ENCODE measurements around the gene HNF1A.

The HNF1A gene

DNA sequence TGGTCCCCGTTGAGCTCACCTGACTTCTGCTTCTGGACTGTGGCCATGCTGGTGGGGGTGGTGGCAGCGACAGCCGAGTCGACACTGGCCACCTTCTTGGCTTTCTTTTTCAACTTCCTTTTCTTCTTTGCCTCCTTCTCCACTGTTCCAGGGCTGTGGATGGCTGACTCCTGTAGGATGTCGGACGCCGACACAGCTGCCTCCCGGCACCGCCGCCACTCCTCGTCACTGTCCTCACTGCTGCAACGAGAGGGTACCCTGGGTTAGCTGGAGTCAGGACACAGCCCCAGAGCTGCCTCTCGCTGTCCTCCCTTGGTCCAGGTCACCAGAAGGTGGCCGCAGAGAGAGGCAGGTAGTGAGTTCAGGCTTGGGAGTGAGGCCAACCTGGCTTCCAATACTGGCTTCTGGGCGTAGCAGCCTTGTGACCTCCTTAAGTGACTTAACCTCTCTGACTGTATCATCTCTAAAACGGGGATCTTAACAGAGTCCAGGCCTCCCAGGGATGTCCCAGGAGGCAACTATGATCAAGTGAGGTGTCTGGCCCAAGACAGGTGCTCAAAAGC, 26.0 kb downstream of the HNF1A start:
- FAIRE-seq: no peak
- TF ChIP-seq POLR2A (IDR thresholded peaks at IDR 0.05; ENCODE audit: low read depth, low read length): no peak
- no peak for TF ChIP-seq TAF1 (IDR thresholded peaks at IDR 0.05; ENCODE audit: borderline replicate concordance, low read depth, low read length)
- DNase-seq (ENCODE audit: insufficient read length): no peak

DNA sequence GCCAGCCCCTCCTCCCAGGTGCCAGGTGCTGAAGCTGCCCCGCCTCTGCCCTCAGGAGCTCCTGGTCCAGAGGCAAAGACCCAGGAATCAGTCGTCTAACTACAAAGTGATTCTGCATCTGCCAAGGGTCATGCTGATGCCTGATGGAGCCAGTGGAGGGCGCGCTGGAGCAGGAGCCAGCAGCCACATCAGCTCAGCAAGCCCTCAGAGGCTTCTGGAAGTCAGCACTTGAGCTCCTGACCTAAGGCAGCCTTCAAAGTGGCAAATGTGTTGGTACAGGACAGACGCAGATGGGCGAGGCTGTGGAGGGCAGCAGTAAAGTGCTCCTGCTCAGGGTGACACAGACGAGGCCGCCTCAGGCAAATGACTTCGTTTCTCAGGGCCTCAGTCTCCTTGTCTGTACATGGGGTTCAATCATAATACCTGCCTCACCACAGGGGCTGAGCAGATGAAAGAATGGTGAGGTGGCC, 27.0 kb downstream of the HNF1A start:
- FAIRE-seq (peak; percentile 61), DNase-seq (ENCODE audit: insufficient read length) (no peak)
- no peak for TF ChIP-seq POLR2A (IDR thresholded peaks at IDR 0.05; ENCODE audit: low read depth, low read length)
- TF ChIP-seq TAF1 (IDR thresholded peaks at IDR 0.05; ENCODE audit: borderline replicate concordance, low read depth, low read length): no peak
- TF ChIP-seq POLR2AphosphoS5 (IDR thresholded peaks at IDR 0.05; ENCODE audit: low read depth, low read length): no peak

DNA sequence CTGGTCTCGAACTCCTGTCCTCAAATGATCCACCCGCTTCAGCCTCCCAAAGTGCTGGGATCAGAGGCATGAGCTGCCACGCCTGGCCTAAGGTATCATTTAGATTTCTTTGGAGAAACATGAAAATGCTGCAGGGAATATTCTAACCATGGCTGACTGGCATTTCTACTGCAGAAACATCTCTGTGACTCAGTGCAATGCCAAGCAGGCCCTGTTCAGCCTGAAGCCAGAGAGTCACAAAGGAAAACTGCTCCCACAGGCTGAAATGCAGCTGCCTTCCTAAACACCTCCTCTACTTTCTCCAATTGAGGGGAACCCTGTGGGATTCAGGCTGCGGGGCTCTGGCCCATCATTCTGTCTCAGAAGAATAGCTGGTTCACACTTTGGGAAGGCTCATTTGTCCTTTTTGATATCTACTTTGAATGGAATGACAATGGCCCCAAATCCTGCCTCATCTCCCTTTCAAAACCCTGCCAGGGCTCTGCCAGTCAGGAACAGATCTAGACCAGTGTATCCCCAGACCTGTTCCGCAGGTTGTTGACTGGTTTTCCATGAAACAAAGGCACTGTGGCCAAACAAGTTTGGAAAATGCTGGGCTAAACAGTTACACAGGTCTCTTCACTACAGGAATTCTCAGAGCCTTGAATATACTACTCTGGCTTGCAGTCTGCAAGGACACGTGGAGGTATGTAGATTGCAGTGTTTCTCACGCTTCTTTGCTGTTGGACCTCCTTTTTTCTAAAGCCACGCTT, 30.2 kb downstream of the HNF1A start:
- no peak for FAIRE-seq
- no peak for TF ChIP-seq POLR2A (IDR thresholded peaks at IDR 0.05; ENCODE audit: low read depth, low read length)
- no peak for TF ChIP-seq POLR2AphosphoS5 (IDR thresholded peaks at IDR 0.05; ENCODE audit: low read depth, low read length)
- no peak for TF ChIP-seq TAF1 (IDR thresholded peaks at IDR 0.05; ENCODE audit: borderline replicate concordance, low read depth, low read length)
- DNase-seq (ENCODE audit: insufficient read length): no peak

DNA sequence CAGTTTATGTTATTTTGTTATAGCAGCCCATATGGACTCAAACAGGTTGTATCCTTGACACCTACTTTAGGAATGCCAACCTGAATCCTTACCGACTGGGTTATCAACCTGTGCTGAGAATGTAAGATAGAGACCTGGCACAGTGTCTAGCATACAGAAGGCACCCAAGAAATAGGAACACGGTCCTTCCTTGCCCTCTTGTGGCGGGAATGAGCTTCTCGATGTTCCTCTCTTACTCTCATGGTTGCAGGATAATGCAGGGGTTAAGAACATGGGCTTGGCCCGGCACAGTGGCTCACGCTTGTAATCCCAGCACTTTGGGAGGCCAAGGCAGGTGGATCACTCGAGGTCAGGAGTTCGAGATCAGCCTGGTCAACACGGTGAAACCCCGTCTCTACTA, 31.4 kb downstream of the HNF1A start:
- no peak for FAIRE-seq
- TF ChIP-seq POLR2A (IDR thresholded peaks at IDR 0.05; ENCODE audit: low read depth, low read length) (no peak), POLR2AphosphoS5 (IDR thresholded peaks at IDR 0.05; ENCODE audit: low read depth, low read length) (no peak), TAF1 (IDR thresholded peaks at IDR 0.05; ENCODE audit: borderline replicate concordance, low read depth, low read length) (no peak)
- DNase-seq (ENCODE audit: insufficient read length): no peak

DNA sequence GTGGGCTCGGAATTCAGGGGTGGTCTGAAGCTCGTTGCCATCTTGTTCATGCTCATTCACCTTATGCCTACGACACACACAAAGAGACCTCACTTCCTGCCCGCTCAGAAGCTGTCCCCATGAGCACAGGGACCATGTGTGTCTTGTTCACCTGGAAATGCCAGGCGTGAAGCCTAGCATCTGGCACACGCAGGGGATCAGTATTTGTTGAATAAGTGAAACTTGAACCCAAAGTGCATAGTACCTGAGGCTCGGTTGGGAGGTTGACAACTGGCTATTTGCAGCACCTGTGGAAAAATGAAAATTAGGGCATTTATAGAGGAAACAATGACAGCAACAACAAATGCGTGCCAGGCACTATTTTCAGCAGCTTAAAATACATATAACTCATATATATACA, 32.5 kb downstream of the HNF1A start:
- TF ChIP-seq POLR2A (IDR thresholded peaks at IDR 0.05; ENCODE audit: low read depth, low read length) (no peak), TAF1 (IDR thresholded peaks at IDR 0.05; ENCODE audit: borderline replicate concordance, low read depth, low read length) (no peak), POLR2AphosphoS5 (IDR thresholded peaks at IDR 0.05; ENCODE audit: low read depth, low read length) (no peak)
- no peak for FAIRE-seq

DNA sequence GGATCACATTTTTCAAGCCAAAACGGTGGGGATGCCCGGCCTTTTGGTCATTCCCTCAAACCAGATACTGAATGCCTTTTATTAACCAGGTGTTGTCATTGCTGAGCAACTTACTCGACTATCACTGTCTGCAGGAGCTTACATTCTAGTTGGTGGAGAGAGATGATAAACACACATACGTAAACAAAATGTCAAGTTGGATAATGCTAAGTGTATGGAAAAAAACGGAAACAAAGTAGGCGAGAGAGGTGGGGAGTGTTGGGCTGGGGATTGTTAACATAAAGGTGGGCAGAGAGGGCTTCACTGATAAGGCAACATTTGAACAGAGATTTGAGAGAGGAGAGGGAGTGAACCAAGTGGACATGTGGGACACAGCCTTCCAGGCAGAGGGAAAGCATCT, 33.5 kb downstream of the HNF1A start:
- no peak for DNase-seq (ENCODE audit: insufficient read length)
- TF ChIP-seq POLR2AphosphoS5 (IDR thresholded peaks at IDR 0.05; ENCODE audit: low read depth, low read length): no peak
- TF ChIP-seq TAF1 (IDR thresholded peaks at IDR 0.05; ENCODE audit: borderline replicate concordance, low read depth, low read length): no peak
- TF ChIP-seq POLR2A (IDR thresholded peaks at IDR 0.05; ENCODE audit: low read depth, low read length): no peak
- FAIRE-seq: no peak

More for the DNA sequence above, 32.5 kb downstream of the HNF1A start:
- DNase-seq (ENCODE audit: insufficient read length): no peak

DNA sequence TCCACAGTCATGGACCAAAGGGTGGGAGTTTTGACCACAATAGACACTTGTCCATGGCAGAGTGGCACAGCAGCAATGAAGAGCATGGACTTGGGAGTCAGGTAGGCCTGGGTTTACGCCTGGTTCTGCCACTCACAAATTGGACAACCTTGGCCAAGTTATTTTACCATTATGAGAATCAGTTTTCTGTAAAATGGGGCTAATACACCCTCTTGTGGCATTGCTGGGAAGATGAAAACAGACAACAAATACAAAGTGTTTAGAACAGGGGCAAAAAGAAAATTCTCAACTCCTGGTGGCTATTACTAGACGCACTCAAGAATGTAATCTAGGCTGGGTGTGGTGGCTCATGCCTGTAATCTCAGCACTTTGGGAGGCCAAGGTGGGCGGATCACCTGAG, 35.4 kb downstream of the HNF1A start:
- no peak for TF ChIP-seq POLR2AphosphoS5 (IDR thresholded peaks at IDR 0.05; ENCODE audit: low read depth, low read length)
- no peak for TF ChIP-seq TAF1 (IDR thresholded peaks at IDR 0.05; ENCODE audit: borderline replicate concordance, low read depth, low read length)
- TF ChIP-seq POLR2A (IDR thresholded peaks at IDR 0.05; ENCODE audit: low read depth, low read length): no peak
- FAIRE-seq (no peak), DNase-seq (ENCODE audit: insufficient read length) (no peak)

DNA sequence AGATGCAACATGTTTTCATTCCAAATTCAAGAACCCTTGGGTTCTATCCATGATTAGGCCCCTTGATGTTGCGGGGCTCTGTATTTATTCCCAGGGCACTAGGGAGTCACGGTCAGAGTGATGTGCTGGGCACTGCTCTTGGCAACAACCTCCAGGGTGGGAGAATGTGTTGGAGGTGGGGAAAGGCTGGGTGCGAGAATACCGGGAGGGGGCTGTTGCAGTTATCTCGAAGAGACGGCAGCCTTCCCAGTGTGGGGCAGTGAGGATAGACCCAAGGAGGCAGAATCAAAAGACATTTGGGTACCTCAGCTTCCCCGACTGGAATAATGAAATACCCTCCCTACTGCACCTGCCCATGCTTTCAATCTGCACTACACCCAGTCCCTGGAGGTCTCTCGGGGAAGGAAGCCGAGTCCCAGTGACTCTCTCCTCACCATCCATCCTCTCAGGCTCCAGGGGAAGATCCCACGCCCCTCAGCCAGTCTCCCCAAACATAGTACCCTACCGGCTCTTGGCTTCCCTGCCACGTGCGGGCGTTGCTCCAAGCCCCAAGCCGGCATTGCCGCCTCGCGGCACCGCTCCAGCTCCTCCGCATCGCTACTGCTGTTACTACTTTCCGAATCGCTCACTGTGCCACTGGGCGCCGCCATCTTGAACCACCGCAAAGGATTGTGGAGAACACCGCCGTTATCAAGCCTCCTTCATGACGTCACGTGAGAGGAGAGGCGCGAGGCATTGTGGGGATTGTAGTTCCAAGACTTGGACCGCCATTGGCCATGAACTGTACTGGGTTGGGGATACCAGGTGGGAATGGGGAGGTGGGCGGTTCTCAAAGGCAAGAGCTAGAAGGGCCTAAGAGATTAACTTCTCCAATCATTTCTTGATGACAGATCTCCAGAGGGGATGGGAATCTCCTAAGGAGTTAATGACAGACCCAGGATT, 37.8 kb downstream of the HNF1A start, which contains the start of gene C12orf43:
TSS of gene C12orf43 (minus strand) at position 663 of the 942 bp plus-strand sequence. CDS start at position 650, 13 bp downstream.
- TF ChIP-seq POLR2AphosphoS5 (IDR thresholded peaks at IDR 0.05; ENCODE audit: low read depth, low read length) (peak; percentile 64; the same call in 1 of the 2 replicates), POLR2A (IDR thresholded peaks at IDR 0.05; ENCODE audit: low read depth, low read length) (peak; percentile 71; the same call in 1 of the 2 replicates), TAF1 (IDR thresholded peaks at IDR 0.05; ENCODE audit: borderline replicate concordance, low read depth, low read length) (peak; percentile 70; the same call in 1 of the 2 replicates)
- peak; percentile 76 for DNase-seq (ENCODE audit: insufficient read length)
- FAIRE-seq: peak; percentile 93

DNA sequence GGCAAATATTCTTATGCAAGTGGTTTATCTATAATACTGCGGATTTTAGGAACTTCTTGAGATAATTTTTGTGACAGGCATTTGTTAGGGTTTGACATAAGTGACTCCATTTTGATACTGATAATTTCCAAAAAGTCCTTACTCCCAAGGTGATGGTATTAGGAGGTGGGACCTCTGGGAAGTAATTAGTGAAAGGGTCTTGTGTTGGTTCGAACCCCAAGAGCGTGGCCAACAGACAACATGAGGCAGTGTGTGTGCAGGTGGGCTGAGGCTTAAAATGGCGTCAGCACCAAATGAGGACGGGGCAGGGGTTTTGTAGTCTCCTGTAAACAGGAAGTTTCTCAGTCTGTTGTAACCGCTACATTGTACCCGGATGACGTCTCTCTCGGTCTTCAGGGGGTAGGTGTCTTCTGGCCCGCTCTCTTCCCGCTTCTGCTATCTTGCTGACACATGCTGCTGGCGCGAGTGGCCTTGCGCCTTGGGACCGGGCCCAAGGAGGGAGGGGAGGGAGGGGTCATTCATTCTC, 39.7 kb downstream of the HNF1A start:
- no peak for DNase-seq (ENCODE audit: insufficient read length)
- TF ChIP-seq POLR2A (IDR thresholded peaks at IDR 0.05; ENCODE audit: low read depth, low read length): no peak
- no peak for TF ChIP-seq TAF1 (IDR thresholded peaks at IDR 0.05; ENCODE audit: borderline replicate concordance, low read depth, low read length)
- no peak for TF ChIP-seq POLR2AphosphoS5 (IDR thresholded peaks at IDR 0.05; ENCODE audit: low read depth, low read length)
- no peak for FAIRE-seq

DNA sequence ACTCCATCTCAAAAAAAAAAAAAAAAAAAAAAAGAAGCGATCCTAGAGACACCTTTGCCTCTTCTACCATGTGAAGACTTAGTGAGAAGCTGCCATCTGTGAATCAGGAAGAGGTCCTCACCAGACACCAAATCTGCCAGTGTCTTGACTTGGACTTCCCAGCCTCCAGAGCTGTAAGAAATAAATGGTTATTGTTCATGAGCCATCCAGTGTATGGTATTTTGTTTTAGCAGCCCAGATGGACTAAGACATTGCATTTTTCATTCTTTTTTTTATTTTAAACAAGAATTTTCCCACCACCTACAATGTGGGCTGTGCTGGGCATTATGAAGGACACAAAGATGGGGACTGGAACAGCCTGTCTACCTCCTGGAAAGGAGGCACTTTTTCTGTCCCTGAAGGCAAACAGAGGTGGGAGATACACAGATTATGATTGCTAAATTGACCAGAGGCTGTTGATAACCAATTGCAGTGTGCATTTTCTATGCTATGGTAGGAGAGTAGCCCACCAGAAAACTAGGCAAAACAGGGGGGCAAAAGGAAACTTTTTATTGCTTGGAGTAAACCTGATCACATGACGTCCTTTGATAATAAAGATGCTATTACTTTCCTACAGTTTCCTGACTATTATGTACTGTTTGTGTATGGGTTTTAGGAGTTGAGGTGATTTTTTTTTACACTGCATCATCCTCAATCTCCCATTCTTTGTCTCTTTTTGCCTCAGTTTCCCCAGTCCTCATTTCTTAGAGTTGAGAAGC, 40.7 kb downstream of the HNF1A start:
- TF ChIP-seq POLR2AphosphoS5 (IDR thresholded peaks at IDR 0.05; ENCODE audit: low read depth, low read length): no peak
- TF ChIP-seq POLR2A (IDR thresholded peaks at IDR 0.05; ENCODE audit: low read depth, low read length): no peak
- no peak for TF ChIP-seq TAF1 (IDR thresholded peaks at IDR 0.05; ENCODE audit: borderline replicate concordance, low read depth, low read length)
- no peak for FAIRE-seq
- DNase-seq (ENCODE audit: insufficient read length): no peak
